ENCODE data around the gene BRD7. TPM values are rescaled to one million over a fixed set of nuclear protein-coding genes. Genes with fewer than 3 reads are reported as not detected.

Gene BRD7
- total and polyA plus RNA-seq, 12 donors = 31.4 to 50.9 (median 42.7) TPM

GRCh38 chr16:50393858-50394802, 25.3 kb upstream of the BRD7 start:
- 73 to 76% methylated on average over 6 of the region's 6 CpGs for WGBS, 2 donors
- DNase-seq (no peak), ATAC-seq (no peak)
- no peak overlapping the region for H3K27ac ChIP-seq
- H3K4me3 ChIP-seq = no peak overlapping the region
- no peak for TF ChIP-seq CTCF (IDR thresholded peaks at IDR 0.05)
- H3K27me3 ChIP-seq = peaks cover 0 to 16% (median 0%) of the 10 kb centered on the region in 7 donors
- intact Hi-C loops (cut with DNase I) = no loop called here
- no peaks in the 10 kb centered on the region for H3K4me1 ChIP-seq
- no peaks in the 10 kb centered on the region for H3K36me3 ChIP-seq
- no peaks in the 10 kb centered on the region for H3K9me3 ChIP-seq

GRCh38 chr16:50393416-50393815, 24.6 kb upstream of the BRD7 start:
- 54 to 57% methylated on average over 8 of the region's 8 CpGs for WGBS, 2 donors
- H3K4me1 ChIP-seq = no peaks in the 10 kb centered on the region
- H3K27me3 ChIP-seq = peaks cover 0 to 16% (median 2%) of the 10 kb centered on the region in 7 donors
- H3K27ac ChIP-seq = no peak overlapping the region
- no peaks in the 10 kb centered on the region for H3K9me3 ChIP-seq
- TF ChIP-seq CTCF (IDR thresholded peaks at IDR 0.05) = no peak
- intact Hi-C loops (cut with DNase I) = no loop called here
- no peak overlapping the region for H3K4me3 ChIP-seq
- H3K36me3 ChIP-seq = no peaks in the 10 kb centered on the region
- DNase-seq (no peak), ATAC-seq (no peak)

- 75 to 85% methylated on average over 30 of the region's 30 CpGs for WGBS, 2 donors
- intact Hi-C loops (cut with DNase I) = no loop called here
- H3K4me3 ChIP-seq = no peak overlapping the region
- DNase-seq = no peak
- no peaks in the 10 kb centered on the region for H3K36me3 ChIP-seq
- ATAC-seq = no peak
- peaks cover 0 to 23% (median 8%) of the 10 kb centered on the region in 7 donors for H3K27me3 ChIP-seq
- H3K9me3 ChIP-seq = no peaks in the 10 kb centered on the region
- no peaks in the 10 kb centered on the region for H3K4me1 ChIP-seq
- TF ChIP-seq CTCF (IDR thresholded peaks at IDR 0.05) = no peak
- H3K27ac ChIP-seq = no peak overlapping the region
Measured at GRCh38 chr16:50390914-50391716, 22.3 kb upstream of the BRD7 start.

GRCh38 chr16:50390371-50390771, 21.6 kb upstream of the BRD7 start:
- DNase-seq = no peak
- Histone ChIP-seq H3K27ac (no peak overlapping the region), H3K27me3 (peaks cover 0 to 29% (median 8%) of the 10 kb centered on the region in 7 donors), H3K36me3 (no peaks in the 10 kb centered on the region), H3K4me1 (no peaks in the 10 kb centered on the region), H3K4me3 (no peak overlapping the region), H3K9me3 (no peaks in the 10 kb centered on the region)
- WGBS, 2 donors = 78 to 80% methylated on average over 10 to 11 of the region's 11 CpGs
- intact Hi-C loops (cut with DNase I) = no loop called here
- ATAC-seq = no peak
- no peak for TF ChIP-seq CTCF (IDR thresholded peaks at IDR 0.05)

Measured in heart right ventricle (tissue), 16 donors.